GM12872 (cell line): ENCODE measurements around the gene TOPBP1.

ENCODE experiments used
- TF ChIP-seq, protein P1 (sequence below): IDR thresholded peaks from 3 replicates; pipeline ENCODE4 v1.5.1; 2011; ENCODE audit warnings: low read depth, mild to moderate bottlenecking, low read length, moderate library complexity; ENCODE audit not compliant: insufficient read depth

The TOPBP1 gene

DNA sequence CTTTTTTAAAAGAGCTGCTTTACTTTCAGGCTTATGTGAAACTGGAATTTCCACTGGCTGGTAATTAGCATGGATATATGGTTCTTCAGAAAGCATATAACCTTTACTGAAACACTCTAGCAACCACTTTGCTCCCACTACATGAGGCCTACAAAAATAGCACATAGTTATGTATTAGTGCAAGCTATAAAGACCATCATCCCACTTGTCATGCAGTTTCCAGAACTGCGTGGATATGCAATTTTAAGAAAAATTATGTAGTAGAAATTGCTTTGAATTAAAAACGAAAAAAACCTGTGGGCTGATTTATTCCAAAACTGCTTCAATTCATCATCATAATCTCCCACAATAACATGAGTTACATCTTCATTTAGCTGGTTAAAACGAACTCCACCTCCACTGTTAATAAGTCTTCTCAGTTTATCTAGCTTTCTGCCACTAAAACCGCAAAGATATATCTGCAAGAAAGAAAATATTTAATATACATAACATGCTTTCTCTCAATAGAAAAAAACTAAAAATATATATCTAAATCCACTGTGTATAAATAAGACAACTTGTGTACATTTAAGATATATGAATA lies 12.2 kb downstream of the TOPBP1 start:
- TF ChIP-seq, protein P1, sequence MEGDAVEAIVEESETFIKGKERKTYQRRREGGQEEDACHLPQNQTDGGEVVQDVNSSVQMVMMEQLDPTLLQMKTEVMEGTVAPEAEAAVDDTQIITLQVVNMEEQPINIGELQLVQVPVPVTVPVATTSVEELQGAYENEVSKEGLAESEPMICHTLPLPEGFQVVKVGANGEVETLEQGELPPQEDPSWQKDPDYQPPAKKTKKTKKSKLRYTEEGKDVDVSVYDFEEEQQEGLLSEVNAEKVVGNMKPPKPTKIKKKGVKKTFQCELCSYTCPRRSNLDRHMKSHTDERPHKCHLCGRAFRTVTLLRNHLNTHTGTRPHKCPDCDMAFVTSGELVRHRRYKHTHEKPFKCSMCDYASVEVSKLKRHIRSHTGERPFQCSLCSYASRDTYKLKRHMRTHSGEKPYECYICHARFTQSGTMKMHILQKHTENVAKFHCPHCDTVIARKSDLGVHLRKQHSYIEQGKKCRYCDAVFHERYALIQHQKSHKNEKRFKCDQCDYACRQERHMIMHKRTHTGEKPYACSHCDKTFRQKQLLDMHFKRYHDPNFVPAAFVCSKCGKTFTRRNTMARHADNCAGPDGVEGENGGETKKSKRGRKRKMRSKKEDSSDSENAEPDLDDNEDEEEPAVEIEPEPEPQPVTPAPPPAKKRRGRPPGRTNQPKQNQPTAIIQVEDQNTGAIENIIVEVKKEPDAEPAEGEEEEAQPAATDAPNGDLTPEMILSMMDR: no peak

DNA sequence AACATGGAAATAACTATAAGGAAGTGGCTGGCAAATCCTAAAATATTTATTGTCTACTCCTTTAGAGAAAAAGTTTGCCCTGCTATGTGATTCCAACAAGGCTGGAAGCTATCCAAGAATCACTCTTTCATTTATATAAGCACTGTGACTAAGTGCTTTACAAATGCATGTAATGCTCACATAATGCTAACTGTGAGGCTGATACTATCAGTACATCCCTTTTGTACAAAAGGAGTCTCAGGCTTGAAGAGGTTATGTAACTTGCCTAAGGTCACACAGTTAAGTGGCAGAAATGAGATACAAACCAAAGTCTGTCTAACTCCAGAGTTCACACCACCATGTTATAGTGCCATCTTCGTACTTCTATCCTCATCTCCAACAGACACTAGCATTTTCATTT lies 17.0 kb downstream of the TOPBP1 start:
- TF ChIP-seq, protein P1: no peak

DNA sequence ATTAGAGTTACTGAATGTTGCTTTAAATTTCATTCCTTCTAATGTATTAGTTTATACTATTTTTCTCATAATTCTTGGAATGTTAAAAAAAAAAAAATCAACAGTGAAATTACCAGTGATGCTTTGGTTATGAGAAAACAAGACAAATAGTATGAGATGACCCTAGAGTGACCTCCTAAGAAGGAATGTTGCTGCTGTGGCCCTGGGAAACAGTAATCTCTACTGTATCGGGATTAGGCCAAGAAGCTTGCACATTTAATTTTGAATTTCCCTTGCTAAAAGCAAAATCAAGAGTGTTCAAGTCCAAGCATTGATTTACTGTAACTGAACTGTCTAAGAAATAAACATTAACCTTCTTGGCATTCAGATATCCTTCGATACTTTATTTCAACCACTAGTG lies 18.1 kb downstream of the TOPBP1 start:
- TF ChIP-seq, protein P1: no peak

DNA sequence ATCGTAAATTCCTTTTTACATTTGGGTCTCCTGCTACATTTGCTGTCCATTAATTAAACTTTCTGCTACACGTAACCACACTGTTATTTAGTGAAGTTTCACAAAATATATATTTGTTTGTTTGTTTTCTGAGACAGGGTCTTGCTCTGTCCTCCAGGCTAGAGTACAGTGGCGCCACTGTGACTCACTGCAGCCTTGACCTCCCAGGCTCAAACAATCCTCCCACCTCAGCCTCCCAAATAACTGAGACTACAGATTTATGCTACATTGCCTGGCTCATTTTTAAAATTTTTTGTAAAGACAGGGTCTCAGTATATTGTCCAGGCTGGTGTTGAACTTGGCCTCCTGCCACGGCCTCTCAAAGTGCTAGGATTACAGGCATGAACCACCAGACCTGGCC lies 20.5 kb downstream of the TOPBP1 start:
- TF ChIP-seq, protein P1: no peak

DNA sequence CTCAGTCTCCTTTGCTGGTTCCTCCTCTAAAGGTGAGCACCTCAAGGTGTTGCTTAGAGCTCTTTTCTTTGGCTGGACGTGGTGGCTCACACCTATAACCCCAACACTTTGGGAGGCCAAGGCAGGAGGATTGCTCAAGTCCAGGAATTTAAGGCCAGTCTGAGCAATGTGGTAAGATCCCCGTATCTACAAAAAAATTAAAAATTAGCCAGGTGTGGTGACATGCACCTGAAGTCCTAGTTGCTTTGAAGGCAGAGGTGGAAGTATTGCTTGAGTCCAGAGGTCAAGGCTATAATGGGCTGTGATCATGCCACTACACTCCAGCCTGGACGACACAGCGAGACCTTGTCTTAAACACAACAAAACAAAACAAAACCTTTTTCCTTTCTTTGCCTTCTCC lies 28.3 kb downstream of the TOPBP1 start:
- TF ChIP-seq, protein P1: no peak

DNA sequence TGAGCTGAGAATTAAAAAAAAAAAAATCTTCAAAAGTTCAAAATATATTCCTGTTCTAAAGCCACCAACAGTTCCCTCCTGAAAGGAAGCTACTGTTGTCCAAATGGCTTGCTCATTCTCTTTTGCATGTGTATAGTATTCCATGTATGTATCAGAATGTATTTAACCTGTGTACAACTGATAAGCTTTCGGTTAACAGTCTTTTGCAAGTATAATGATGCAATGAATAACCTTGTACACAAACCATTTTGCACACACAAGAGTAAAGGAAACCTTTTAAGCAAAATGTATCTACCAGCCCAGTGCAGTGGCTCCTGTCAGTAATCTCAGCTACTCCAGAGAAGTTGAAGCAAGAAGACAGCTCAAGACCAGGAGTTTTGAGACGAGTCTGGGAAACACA lies 32.6 kb downstream of the TOPBP1 start:
- TF ChIP-seq, protein P1: no peak

DNA sequence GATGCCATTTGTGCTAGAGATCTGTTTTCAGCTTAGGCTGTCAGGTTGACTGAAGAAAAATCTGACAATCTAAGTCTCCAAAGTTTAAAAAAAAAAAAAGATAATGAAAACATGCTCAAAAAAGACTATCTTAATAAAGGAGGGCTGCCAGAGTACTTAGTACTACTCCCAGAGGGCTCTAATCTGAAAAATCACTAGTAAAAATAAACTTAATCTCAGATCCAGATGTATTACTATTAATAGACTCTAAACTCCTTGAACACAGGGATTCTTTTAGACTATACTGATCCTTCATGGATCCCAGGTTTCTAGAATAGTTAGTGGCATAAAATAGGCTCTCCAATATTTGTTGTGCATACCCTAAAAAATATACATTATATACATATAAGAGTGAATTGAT lies 34.0 kb downstream of the TOPBP1 start:
- TF ChIP-seq, protein P1: no peak
